Measurements from ENCODE around the gene CSMD2. TPM values are rescaled to one million over a fixed set of nuclear protein-coding genes. Genes with fewer than 3 reads are reported as not detected.

Gene CSMD2
- total and polyA plus RNA-seq, 2 donors (not counting 1 experiment from before 2014, with no cell fraction given): 2.2 to 7.6 TPM

DNA sequence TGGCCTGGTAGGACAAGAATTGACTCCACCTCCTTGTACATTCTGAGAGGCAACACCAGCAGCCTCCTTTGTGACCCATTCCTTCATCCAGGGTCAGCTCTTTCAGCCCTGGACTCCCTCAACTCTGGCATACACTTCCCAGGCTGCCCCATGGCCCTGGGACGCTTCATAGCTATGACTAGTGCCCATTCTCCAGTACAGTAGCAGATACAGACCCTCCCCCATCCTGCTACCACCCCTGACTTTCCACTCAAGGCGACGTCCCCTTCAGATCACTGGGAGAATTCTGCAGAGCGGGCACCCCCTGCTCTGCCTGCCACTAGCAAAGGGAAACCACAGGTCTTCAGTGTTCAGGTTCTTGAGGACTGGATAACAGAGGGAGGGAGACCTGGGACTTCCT, 400.9 kb downstream of the CSMD2 start:
- H3K79me2 ChIP-seq (ENCODE audit: control insufficient read depth, insufficient read depth, low read length): no peaks in the 10 kb centered on the region
- TF ChIP-seq, protein P1, sequence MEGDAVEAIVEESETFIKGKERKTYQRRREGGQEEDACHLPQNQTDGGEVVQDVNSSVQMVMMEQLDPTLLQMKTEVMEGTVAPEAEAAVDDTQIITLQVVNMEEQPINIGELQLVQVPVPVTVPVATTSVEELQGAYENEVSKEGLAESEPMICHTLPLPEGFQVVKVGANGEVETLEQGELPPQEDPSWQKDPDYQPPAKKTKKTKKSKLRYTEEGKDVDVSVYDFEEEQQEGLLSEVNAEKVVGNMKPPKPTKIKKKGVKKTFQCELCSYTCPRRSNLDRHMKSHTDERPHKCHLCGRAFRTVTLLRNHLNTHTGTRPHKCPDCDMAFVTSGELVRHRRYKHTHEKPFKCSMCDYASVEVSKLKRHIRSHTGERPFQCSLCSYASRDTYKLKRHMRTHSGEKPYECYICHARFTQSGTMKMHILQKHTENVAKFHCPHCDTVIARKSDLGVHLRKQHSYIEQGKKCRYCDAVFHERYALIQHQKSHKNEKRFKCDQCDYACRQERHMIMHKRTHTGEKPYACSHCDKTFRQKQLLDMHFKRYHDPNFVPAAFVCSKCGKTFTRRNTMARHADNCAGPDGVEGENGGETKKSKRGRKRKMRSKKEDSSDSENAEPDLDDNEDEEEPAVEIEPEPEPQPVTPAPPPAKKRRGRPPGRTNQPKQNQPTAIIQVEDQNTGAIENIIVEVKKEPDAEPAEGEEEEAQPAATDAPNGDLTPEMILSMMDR (conservative IDR thresholded peaks at IDR 0.05 in 1 of 2, IDR thresholded peaks at IDR 0.05 in 1 of 2; ENCODE audit: low read depth in 1 of 2, low read length in 2 of 2): no peak
- TF ChIP-seq EZH2 (IDR thresholded peaks at IDR 0.05; ENCODE audit: low read length, missing control alignments): no peak
- no peaks in the 10 kb centered on the region for H3K9me3 ChIP-seq (ENCODE audit: control insufficient read depth, insufficient read depth, low read depth, low read length)
- no peak overlapping the region for H3K27ac ChIP-seq (ENCODE audit: insufficient read depth, low read length)
- no peaks in the 10 kb centered on the region for H4K20me1 ChIP-seq (ENCODE audit: control insufficient read depth, extremely low read depth, insufficient read depth, low read length)
- H3K9ac ChIP-seq (ENCODE audit: insufficient read depth, low read length): no peak overlapping the region
- H3K27me3 ChIP-seq (ENCODE audit: control insufficient read depth, insufficient read depth, low read length): no peaks in the 10 kb centered on the region
- no peak overlapping the region for H3K4me3 ChIP-seq (replicated peaks in 1 of 4; ENCODE audit: control extremely low read depth in 1 of 4, insufficient read depth in 1 of 4, low read depth in 3 of 4, low read length in 4 of 4)
- H2AFZ ChIP-seq (ENCODE audit: low read length): no peak overlapping the region
- H3K4me1 ChIP-seq (ENCODE audit: control insufficient read depth, extremely low read depth, insufficient read depth, low read length): no peaks in the 10 kb centered on the region
- H3K4me2 ChIP-seq (ENCODE audit: extremely low read depth, insufficient read depth, low read length): no peak overlapping the region
- DNase-seq (ENCODE audit: low read depth in 2 of 2): no peak
- H3K36me3 ChIP-seq (ENCODE audit: control insufficient read depth, insufficient read depth, low read length): no peaks in the 10 kb centered on the region

DNA sequence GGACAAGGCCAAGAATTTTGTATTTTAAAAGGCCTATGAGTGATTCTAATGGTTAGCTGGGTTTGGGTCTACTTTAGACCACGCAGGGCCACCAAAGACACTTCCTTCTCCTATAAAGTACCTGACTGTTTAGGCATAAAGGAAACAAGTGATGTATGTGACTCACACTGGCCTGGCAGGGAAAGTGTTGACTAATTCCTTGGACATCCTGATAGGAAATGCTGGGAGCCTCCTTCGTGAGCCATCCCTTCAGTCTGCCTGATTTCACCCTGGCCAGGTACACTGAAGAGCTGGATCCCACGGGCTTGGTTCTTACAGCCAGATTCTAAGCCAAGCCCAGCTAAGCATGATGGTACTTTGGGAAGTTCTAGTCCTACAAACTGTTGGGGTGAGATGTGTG, 401.6 kb downstream of the CSMD2 start:
- peak in 1 of 2 donors; percentile 90 for DNase-seq (ENCODE audit: low read depth in 2 of 2)
- no peak overlapping the region for H3K27ac ChIP-seq (ENCODE audit: insufficient read depth, low read length)
- no peaks in the 10 kb centered on the region for H3K36me3 ChIP-seq (ENCODE audit: control insufficient read depth, insufficient read depth, low read length)
- TF ChIP-seq, protein P1 (conservative IDR thresholded peaks at IDR 0.05 in 1 of 2, IDR thresholded peaks at IDR 0.05 in 1 of 2; ENCODE audit: low read depth in 1 of 2, low read length in 2 of 2): no peak
- TF ChIP-seq EZH2 (IDR thresholded peaks at IDR 0.05; ENCODE audit: low read length, missing control alignments): no peak
- H4K20me1 ChIP-seq (ENCODE audit: control insufficient read depth, extremely low read depth, insufficient read depth, low read length): no peaks in the 10 kb centered on the region
- no peak overlapping the region for H2AFZ ChIP-seq (ENCODE audit: low read length)
- H3K4me2 ChIP-seq (ENCODE audit: extremely low read depth, insufficient read depth, low read length): no peak overlapping the region
- H3K4me3 ChIP-seq (replicated peaks in 1 of 4; ENCODE audit: control extremely low read depth in 1 of 4, insufficient read depth in 1 of 4, low read depth in 3 of 4, low read length in 4 of 4): no peak overlapping the region
- no peaks in the 10 kb centered on the region for H3K27me3 ChIP-seq (ENCODE audit: control insufficient read depth, insufficient read depth, low read length)
- no peaks in the 10 kb centered on the region for H3K4me1 ChIP-seq (ENCODE audit: control insufficient read depth, extremely low read depth, insufficient read depth, low read length)
- no peak overlapping the region for H3K9ac ChIP-seq (ENCODE audit: insufficient read depth, low read length)
- H3K79me2 ChIP-seq (ENCODE audit: control insufficient read depth, insufficient read depth, low read length): no peaks in the 10 kb centered on the region
- no peaks in the 10 kb centered on the region for H3K9me3 ChIP-seq (ENCODE audit: control insufficient read depth, insufficient read depth, low read depth, low read length)

DNA sequence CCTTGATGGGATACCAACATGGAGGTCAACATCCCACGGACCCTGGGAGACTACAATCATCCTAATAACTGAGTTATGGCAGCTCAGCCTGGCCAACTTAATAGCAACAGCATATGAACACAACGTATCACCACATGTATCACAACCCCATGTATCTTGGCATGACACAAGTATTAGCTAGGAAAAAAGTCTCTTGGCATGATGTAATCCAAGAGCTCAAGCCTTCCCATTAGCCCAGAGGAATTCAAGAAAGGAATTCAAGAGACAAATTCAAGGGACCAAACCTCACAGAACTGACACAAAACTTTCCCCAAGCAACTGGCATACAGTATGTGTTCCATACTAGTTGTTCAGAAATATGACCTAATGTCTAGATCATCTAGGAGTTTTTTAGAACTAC, 402.1 kb downstream of the CSMD2 start:
- peak in 1 of 2 donors; percentile 73 for DNase-seq (ENCODE audit: low read depth in 2 of 2)
- no peak overlapping the region for H3K4me3 ChIP-seq (replicated peaks in 1 of 4; ENCODE audit: control extremely low read depth in 1 of 4, insufficient read depth in 1 of 4, low read depth in 3 of 4, low read length in 4 of 4)
- no peaks in the 10 kb centered on the region for H3K36me3 ChIP-seq (ENCODE audit: control insufficient read depth, insufficient read depth, low read length)

More for the DNA sequence above, 402.1 kb downstream of the CSMD2 start:
- H3K27ac ChIP-seq (ENCODE audit: insufficient read depth, low read length): no peak overlapping the region
- TF ChIP-seq, protein P1 (conservative IDR thresholded peaks at IDR 0.05 in 1 of 2, IDR thresholded peaks at IDR 0.05 in 1 of 2; ENCODE audit: low read depth in 1 of 2, low read length in 2 of 2): no peak
- TF ChIP-seq EZH2 (IDR thresholded peaks at IDR 0.05; ENCODE audit: low read length, missing control alignments): no peak
- no peaks in the 10 kb centered on the region for H3K79me2 ChIP-seq (ENCODE audit: control insufficient read depth, insufficient read depth, low read length)
- H3K9me3 ChIP-seq (ENCODE audit: control insufficient read depth, insufficient read depth, low read depth, low read length): no peaks in the 10 kb centered on the region
- no peaks in the 10 kb centered on the region for H4K20me1 ChIP-seq (ENCODE audit: control insufficient read depth, extremely low read depth, insufficient read depth, low read length)
- H3K4me1 ChIP-seq (ENCODE audit: control insufficient read depth, extremely low read depth, insufficient read depth, low read length): no peaks in the 10 kb centered on the region
- no peak overlapping the region for H3K4me2 ChIP-seq (ENCODE audit: extremely low read depth, insufficient read depth, low read length)
- H3K27me3 ChIP-seq (ENCODE audit: control insufficient read depth, insufficient read depth, low read length): no peaks in the 10 kb centered on the region
- H3K9ac ChIP-seq (ENCODE audit: insufficient read depth, low read length): no peak overlapping the region
- no peak overlapping the region for H2AFZ ChIP-seq (ENCODE audit: low read length)
